GM23248 (cell line): ENCODE data around the gene FAM219A. TPM values are rescaled to one million over a fixed set of nuclear protein-coding genes. Genes with fewer than 3 reads are reported as not detected.

Experiments
- DNase-seq: peaks from one replicate; pipeline ENCODE4 v3.0.0-alpha.2; 2015
- H2AFZ ChIP-seq: fragments of 200-600 bp; sonication (generic); 2 replicates; pipeline ENCODE4 v1.6.1; 2016; ENCODE audit warnings: antibody characterized with exemption
- H3F3A ChIP-seq: fragments of 200-600 bp; sonication (generic); 2 replicates; pipeline ENCODE4 v1.6.1; 2016; ENCODE audit warnings: mild to moderate bottlenecking, antibody characterized with exemption, mixed run types; ENCODE audit not compliant: insufficient read depth
- H3K27ac ChIP-seq: fragments of 200-600 bp; sonication (generic); 2 replicates; pipeline ENCODE4 v1.5.1; 2016; ENCODE audit warnings: mild to moderate bottlenecking
- H3K27me3 ChIP-seq: fragments of 200-600 bp; sonication (generic); replicated peaks from 2 replicates; pipeline ENCODE4 v1.6.1; 2016; ENCODE audit warnings: mild to moderate bottlenecking; ENCODE audit not compliant: insufficient read depth
- H3K36me3 ChIP-seq: fragments of 200-600 bp; sonication (generic); 2 replicates; pipeline ENCODE4 v1.6.1; 2016; ENCODE audit warnings: low read depth, mild to moderate bottlenecking
- H3K4me1 ChIP-seq: fragments of 200-600 bp; sonication (generic); 2 replicates; pipeline ENCODE4 v1.6.1; 2016; ENCODE audit warnings: mild to moderate bottlenecking; ENCODE audit not compliant: insufficient read depth
- H3K4me2 ChIP-seq: fragments of 200-600 bp; sonication (generic); one replicate; pipeline ENCODE4 v1.6.1; 2016; ENCODE audit warnings: mild to moderate bottlenecking; ENCODE audit not compliant: unreplicated experiment
- H3K4me3 ChIP-seq: fragments of 200-600 bp; sonication (generic); 2 replicates; pipeline ENCODE4 v1.5.1; 2016; ENCODE audit warnings: mild to moderate bottlenecking
- H3K79me2 ChIP-seq: fragments of 200-600 bp; sonication (generic); 2 replicates; pipeline ENCODE4 v1.6.1; 2016; ENCODE audit warnings: mild to moderate bottlenecking; ENCODE audit not compliant: insufficient read depth
- H3K9ac ChIP-seq: fragments of 200-600 bp; sonication (generic); 2 replicates; pipeline ENCODE4 v1.6.1; 2016; ENCODE audit warnings: mild to moderate bottlenecking
- H3K9me2 ChIP-seq: fragments of 200-600 bp; sonication (generic); 2 replicates; pipeline ENCODE4 v1.6.1; 2016; ENCODE audit warnings: mixed run types, mild to moderate bottlenecking, moderate library complexity; ENCODE audit not compliant: insufficient read depth
- H3K9me3 ChIP-seq: fragments of 200-600 bp; sonication (generic); one replicate; pipeline ENCODE4 v1.6.1; 2017; ENCODE audit warnings: low read depth
- H4K20me1 ChIP-seq: fragments of 200-600 bp; sonication (generic); 2 replicates; pipeline ENCODE4 v1.6.0; 2016; ENCODE audit not compliant: insufficient read depth
- EZH2 ChIP-seq: fragments of 200-600 bp; sonication (generic); IDR thresholded peaks from 2 replicates; pipeline ENCODE4 v1.6.1; 2018; ENCODE audit warnings: antibody characterized with exemption, mild to moderate bottlenecking; ENCODE audit not compliant: insufficient read depth, poor library complexity, severe bottlenecking
- EZH2phosphoT487 ChIP-seq: fragments of 200-600 bp; sonication (generic); IDR thresholded peaks from 2 replicates; pipeline ENCODE4 v1.6.1; 2018; ENCODE audit warnings: antibody characterized with exemption, moderate library complexity, mild to moderate bottlenecking, low read depth; ENCODE audit not compliant: insufficient read depth
- WGBS, 2 experiments: methylation state at CpG; one replicate each; pipeline ENCODE4 v1.1.6; 2015 to 2017; ENCODE audit warnings: low lambda C conversion rate in 2 of 2, low coverage in 1 of 2; ENCODE audit errors: missing lambda C conversion rate in 2 of 2; 5-methylcytosine and 5-hydroxymethylcytosine counted together
- in situ Hi-C: fragments of 300-500 bp; cut with MboI; formaldehyde crosslinking; loops from 2 replicates; pipeline ENCODE4 v1.15.0; 2020
- polyA plus RNA-seq: library from polyadenylated mRNA; unstranded; fragments of >200 nt; fragmentation: Nextera tagmentation; extraction: Ambion mirVana; gene quantifications from 2 replicates; pipeline ENCODE4 v1.2.1, GENCODE V29; 2016
- total RNA-seq: library from RNA; depleted of rRNA; stranded (reverse); fragments of >200 nt; shearing (Covaris generic); gene quantifications from 2 replicates; pipeline ENCODE4 v1.2.3, GENCODE V29; 2014

The FAM219A gene
- total and polyA plus RNA-seq, 2 experiments from 2014 or later = 7.8 to 9.1 TPM

- no peaks in the 10 kb centered on the region for H3K79me2 ChIP-seq
- no peaks in the 10 kb centered on the region for H3K9me3 ChIP-seq
- H2AFZ ChIP-seq = no peak overlapping the region
- H3K4me2 ChIP-seq = no peak overlapping the region
- in situ Hi-C loops = loop anchor here (10.0 kb wide), 1 partner anchor 63 kb away; no protein-coding TSS in a partner anchor
- no peak overlapping the region for H3K9ac ChIP-seq
- no peak overlapping the region for H3K27ac ChIP-seq
- no peak for DNase-seq
- H3K36me3 ChIP-seq = no peaks in the 10 kb centered on the region
- peaks cover 14% of the 10 kb centered on the region for H4K20me1 ChIP-seq
- H3K4me3 ChIP-seq = no peak overlapping the region
- no peaks in the 10 kb centered on the region for H3K9me2 ChIP-seq
- TF ChIP-seq EZH2 = no peak
- no peak for TF ChIP-seq EZH2phosphoT487
- 79 to 83% methylated on average over 2 of the region's 2 CpGs for WGBS, 2 experiments
- H3F3A ChIP-seq = 0 out of 2 replicates have a peak, but pooled peaks cover 6% of the 10 kb centered on the region
- H3K4me1 ChIP-seq = no peaks in the 10 kb centered on the region
- no peaks in the 10 kb centered on the region for H3K27me3 ChIP-seq
Measured at GRCh38 chr9:34431667-34432066, 26.7 kb downstream of the FAM219A start.

GRCh38 chr9:34430843-34431437 lies 27.4 kb downstream of the FAM219A start:
- Histone ChIP-seq H3F3A (0 out of 2 replicates have a peak, but pooled peaks cover 6% of the 10 kb centered on the region), H3K9me3 (no peaks in the 10 kb centered on the region), H3K4me1 (no peaks in the 10 kb centered on the region), H4K20me1 (peaks cover 9% of the 10 kb centered on the region; the same call in 1 of the 2 replicates), H3K36me3 (no peaks in the 10 kb centered on the region), H2AFZ (no peak overlapping the region), H3K9ac (no peak overlapping the region), H3K4me2 (no peak overlapping the region), H3K27ac (no peak overlapping the region), H3K9me2 (no peaks in the 10 kb centered on the region), H3K27me3 (no peaks in the 10 kb centered on the region), H3K4me3 (no peak overlapping the region), H3K79me2 (no peaks in the 10 kb centered on the region)
- no peak for TF ChIP-seq EZH2phosphoT487
- no peak for TF ChIP-seq EZH2
- peak; percentile 81 for DNase-seq
- 13 to 19% methylated on average over 4 of the region's 4 CpGs for WGBS, 2 experiments
- in situ Hi-C loops = loop anchor here (10.0 kb wide), 1 partner anchor 64 kb away; no protein-coding TSS in a partner anchor

GRCh38 chr9:34428325-34428958 lies 29.9 kb downstream of the FAM219A start:
- no peak for DNase-seq
- H3K4me1 ChIP-seq = no peaks in the 10 kb centered on the region
- H2AFZ ChIP-seq = no peak overlapping the region
- in situ Hi-C loops = no loop called here
- no peaks in the 10 kb centered on the region for H3K79me2 ChIP-seq
- no peaks in the 10 kb centered on the region for H3K9me2 ChIP-seq
- no peaks in the 10 kb centered on the region for H3K9me3 ChIP-seq
- H3K27me3 ChIP-seq = no peaks in the 10 kb centered on the region
- H3K4me2 ChIP-seq = no peak overlapping the region
- no peak overlapping the region for H3K4me3 ChIP-seq
- peaks cover 9% of the 10 kb centered on the region; the same call in 1 of the 2 replicates for H4K20me1 ChIP-seq
- H3K9ac ChIP-seq = no peak overlapping the region
- WGBS, 2 experiments = 97 to 100% methylated on average over 2 of the region's 2 CpGs
- no peaks in the 10 kb centered on the region for H3K36me3 ChIP-seq
- 0 out of 2 replicates have a peak, but pooled peaks cover 6% of the 10 kb centered on the region for H3F3A ChIP-seq
- TF ChIP-seq EZH2phosphoT487 (no peak), EZH2 (no peak)
- no peak overlapping the region for H3K27ac ChIP-seq

GRCh38 chr9:34426347-34427074 lies 31.9 kb downstream of the FAM219A start:
- no peak overlapping the region for H3K4me2 ChIP-seq
- H3K36me3 ChIP-seq = no peaks in the 10 kb centered on the region
- in situ Hi-C loops = no loop called here
- H3F3A ChIP-seq = 0 out of 2 replicates have a peak, but pooled peaks cover 6% of the 10 kb centered on the region
- no peak overlapping the region for H2AFZ ChIP-seq
- H4K20me1 ChIP-seq = peaks cover 9% of the 10 kb centered on the region; the same call in 1 of the 2 replicates
- H3K79me2 ChIP-seq = no peaks in the 10 kb centered on the region
- no peaks in the 10 kb centered on the region for H3K4me1 ChIP-seq
- TF ChIP-seq EZH2 (no peak), EZH2phosphoT487 (no peak)
- no peaks in the 10 kb centered on the region for H3K27me3 ChIP-seq
- no peaks in the 10 kb centered on the region for H3K9me2 ChIP-seq
- no peak for DNase-seq
- no peaks in the 10 kb centered on the region for H3K9me3 ChIP-seq
- no peak overlapping the region for H3K9ac ChIP-seq
- WGBS, 2 experiments = 90 to 91% methylated on average over 5 of the region's 5 CpGs
- H3K4me3 ChIP-seq = no peak overlapping the region
- H3K27ac ChIP-seq = no peak overlapping the region
